ENCODE results near the gene IQCN. TPM values are rescaled to one million over a fixed set of nuclear protein-coding genes. Genes with fewer than 3 reads are reported as not detected.

IQCN gene
- total RNA-seq, 1 donor from 2014 or later: 1.6 TPM

DNA sequence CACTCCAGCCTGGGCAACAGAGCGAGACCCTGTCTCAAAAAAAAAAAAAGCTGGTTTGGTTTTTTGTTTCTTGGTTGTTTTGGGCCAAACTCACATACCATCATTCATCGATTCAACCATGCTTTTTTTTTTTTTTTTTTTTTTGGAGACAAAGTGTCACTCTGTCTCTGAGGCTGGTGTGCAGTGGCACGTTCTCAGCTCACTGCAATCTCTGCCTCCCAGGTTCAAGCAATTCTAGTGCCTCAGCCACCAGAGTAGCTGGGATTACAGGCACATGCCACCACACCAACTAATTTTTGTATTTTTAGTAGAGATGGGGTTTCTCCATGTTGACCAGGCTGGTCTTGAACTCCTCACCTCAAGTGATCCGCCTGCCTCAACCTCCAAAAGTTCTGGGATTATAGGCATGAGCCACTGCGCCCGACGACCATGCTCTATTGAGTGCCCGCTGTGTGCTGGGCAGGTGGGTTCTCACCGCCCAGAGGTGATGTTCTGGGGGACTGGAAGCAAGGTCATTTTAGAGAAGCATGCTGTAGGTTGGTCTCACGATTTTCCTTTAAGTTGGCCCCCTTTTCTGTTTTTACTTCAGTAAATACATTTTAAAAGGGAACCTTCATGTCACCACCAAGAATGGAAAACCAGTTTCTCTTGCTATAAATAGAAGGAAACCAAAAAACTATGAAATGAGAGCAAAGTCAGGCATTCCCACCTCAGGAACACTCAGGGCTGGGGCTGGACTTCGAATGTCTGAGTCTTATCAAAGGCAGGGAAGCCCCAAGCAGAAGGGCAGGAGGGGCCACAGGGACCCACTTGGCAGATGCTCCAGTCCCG lies 15.4 kb upstream of the IQCN start:
- peaks cover 61% of the 10 kb centered on the region for H3K4me1 Mint-ChIP-seq (ENCODE audit: low read depth)
- H3K36me3 Mint-ChIP-seq (ENCODE audit: low read depth): no peaks in the 10 kb centered on the region
- TF ChIP-seq, protein P1, sequence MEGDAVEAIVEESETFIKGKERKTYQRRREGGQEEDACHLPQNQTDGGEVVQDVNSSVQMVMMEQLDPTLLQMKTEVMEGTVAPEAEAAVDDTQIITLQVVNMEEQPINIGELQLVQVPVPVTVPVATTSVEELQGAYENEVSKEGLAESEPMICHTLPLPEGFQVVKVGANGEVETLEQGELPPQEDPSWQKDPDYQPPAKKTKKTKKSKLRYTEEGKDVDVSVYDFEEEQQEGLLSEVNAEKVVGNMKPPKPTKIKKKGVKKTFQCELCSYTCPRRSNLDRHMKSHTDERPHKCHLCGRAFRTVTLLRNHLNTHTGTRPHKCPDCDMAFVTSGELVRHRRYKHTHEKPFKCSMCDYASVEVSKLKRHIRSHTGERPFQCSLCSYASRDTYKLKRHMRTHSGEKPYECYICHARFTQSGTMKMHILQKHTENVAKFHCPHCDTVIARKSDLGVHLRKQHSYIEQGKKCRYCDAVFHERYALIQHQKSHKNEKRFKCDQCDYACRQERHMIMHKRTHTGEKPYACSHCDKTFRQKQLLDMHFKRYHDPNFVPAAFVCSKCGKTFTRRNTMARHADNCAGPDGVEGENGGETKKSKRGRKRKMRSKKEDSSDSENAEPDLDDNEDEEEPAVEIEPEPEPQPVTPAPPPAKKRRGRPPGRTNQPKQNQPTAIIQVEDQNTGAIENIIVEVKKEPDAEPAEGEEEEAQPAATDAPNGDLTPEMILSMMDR (IDR thresholded peaks at IDR 0.05): no peak
- no peak overlapping the region for H3K4me3 Mint-ChIP-seq (ENCODE audit: unreplicated experiment)
- peak overlapping the region; percentile 83 for H3K27ac Mint-ChIP-seq (ENCODE audit: unreplicated experiment)
- no peak for DNase-seq (ENCODE audit: low spot score)
- H3K9me3 Mint-ChIP-seq (ENCODE audit: low read depth): no peaks in the 10 kb centered on the region
- H3K27me3 Mint-ChIP-seq (ENCODE audit: low read depth): no peaks in the 10 kb centered on the region

DNA sequence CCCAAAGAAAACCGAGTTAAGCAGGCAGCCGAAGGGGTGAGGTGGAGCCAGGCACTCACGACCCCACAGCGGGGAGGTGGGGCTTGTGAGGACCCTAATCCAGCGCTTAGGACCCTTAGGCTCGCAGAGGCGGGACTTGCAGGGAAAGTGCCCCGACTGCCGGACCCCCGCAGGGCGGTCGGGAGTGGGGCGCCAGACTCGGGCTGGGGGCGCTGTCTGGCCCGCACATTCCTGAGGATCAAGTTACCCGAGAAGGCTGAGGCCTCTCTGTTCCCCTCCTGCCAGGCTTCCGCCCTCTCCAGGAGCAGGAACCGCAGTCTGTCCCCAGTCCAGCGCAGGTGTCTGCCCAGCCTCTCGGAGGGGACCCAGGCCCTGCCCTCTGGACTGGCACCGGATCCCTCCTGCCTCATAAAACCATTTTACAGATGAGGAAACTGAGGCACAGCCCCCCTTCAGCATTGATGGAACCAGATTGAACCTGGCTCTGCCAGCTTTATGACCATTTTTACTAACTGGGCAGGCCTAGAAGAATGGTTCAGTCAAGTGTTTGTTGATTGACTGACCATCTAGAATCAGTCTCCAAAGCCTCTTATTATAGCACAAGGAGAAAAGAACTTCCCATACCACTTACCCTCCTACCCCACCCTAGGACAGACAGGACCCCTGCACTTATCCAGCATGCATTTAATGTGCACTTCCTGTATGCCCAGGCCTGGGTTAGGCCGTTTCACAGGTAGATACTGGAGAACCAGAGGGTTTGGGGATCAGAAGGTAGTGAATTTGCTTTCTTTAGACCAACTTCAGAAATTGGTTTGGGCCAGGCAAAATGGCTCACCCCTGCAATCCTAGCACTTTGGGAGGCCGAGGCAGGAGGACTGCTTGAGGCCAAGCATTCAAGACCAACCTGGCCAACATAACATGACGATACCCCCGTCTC lies 13.9 kb upstream of the IQCN start:
- peaks cover 54% of the 10 kb centered on the region for H3K4me1 Mint-ChIP-seq (ENCODE audit: low read depth)
- no peak overlapping the region for H3K4me3 Mint-ChIP-seq (ENCODE audit: unreplicated experiment)
- no peak for DNase-seq (ENCODE audit: low spot score)
- TF ChIP-seq, protein P1 (IDR thresholded peaks at IDR 0.05): peak; percentile 48
- H3K9me3 Mint-ChIP-seq (ENCODE audit: low read depth): no peaks in the 10 kb centered on the region
- no peaks in the 10 kb centered on the region for H3K27me3 Mint-ChIP-seq (ENCODE audit: low read depth)
- H3K27ac Mint-ChIP-seq (ENCODE audit: unreplicated experiment): peak overlapping the region; percentile 66
- no peaks in the 10 kb centered on the region for H3K36me3 Mint-ChIP-seq (ENCODE audit: low read depth)

DNA sequence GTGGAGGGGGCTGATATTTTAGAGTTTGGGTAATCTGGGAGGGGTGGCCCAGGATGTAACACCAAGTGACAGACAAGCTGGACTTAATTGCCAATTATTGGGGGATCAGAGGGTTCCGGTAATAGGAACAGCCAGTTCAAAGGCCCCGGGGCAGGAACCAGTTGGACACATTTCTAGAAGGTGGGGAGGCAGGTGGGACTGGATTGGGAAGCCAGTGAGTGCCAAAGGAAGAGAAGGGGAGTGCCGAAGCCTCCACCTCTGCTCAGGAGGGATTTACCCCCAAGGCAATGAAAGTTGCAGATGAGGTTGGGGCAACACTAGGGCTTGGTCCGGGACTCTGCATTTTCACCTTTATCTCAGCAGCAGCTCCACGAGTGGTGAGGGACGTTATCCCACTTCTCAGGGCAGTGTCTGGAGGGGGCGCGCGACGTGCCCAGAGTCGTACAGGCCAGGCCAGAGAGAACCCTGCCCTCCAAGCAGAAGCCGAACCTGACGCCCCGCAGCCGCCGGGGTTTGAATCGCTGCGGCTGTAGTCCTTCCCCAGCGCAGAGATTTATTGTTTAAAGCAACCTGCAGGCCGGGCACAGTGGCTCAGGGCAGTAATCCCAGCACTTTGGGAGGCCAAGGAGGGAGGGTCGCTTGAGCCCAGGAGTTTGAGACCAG lies 12.9 kb upstream of the IQCN start:
- TF ChIP-seq, protein P1 (IDR thresholded peaks at IDR 0.05): no peak

DNA sequence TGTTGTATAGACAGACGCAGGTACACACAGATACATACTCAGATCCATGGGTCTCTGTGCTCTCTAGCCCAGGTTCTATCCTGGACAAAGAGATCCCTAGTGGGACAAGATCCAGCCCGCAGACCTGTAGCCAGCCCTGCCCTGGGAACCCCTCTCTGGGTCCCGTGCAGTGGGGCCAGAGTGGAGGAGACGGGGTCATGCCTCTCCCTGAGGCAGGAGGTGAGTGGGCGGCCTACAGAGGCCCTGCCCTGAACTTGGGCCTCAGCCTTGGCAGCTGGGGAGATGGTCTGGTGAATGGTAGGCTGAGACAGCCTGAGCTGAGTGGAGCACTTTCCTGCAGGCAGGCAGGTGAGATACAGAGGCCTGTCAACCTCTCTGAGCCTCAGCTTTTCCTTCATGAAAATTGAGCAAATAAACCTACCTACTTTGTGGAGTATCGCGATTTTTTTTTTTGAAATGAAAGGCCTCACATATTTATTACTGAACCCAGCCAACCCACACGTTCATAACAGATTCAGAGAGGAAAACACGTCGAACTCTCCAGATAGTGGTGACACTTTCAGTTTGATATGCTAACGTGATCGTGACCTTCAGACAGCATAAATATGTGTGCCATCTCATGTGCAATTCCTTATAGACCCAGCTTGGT lies 10.6 kb upstream of the IQCN start:
- peak overlapping the region; percentile 32 for H3K27ac Mint-ChIP-seq (ENCODE audit: unreplicated experiment)
- TF ChIP-seq, protein P1 (IDR thresholded peaks at IDR 0.05): no peak
- H3K9me3 Mint-ChIP-seq (ENCODE audit: low read depth): no peaks in the 10 kb centered on the region
- H3K36me3 Mint-ChIP-seq (ENCODE audit: low read depth): peaks cover 2% of the 10 kb centered on the region
- H3K4me3 Mint-ChIP-seq (ENCODE audit: unreplicated experiment): no peak overlapping the region
- H3K4me1 Mint-ChIP-seq (ENCODE audit: low read depth): peaks cover 41% of the 10 kb centered on the region
- no peaks in the 10 kb centered on the region for H3K27me3 Mint-ChIP-seq (ENCODE audit: low read depth)
- no peak for DNase-seq (ENCODE audit: low spot score)

More for the DNA sequence above, 12.9 kb upstream of the IQCN start:
- DNase-seq (ENCODE audit: low spot score): no peak
- Mint-ChIP-seq H3K9me3 (ENCODE audit: low read depth) (no peaks in the 10 kb centered on the region), H3K4me3 (ENCODE audit: unreplicated experiment) (no peak overlapping the region), H3K36me3 (ENCODE audit: low read depth) (no peaks in the 10 kb centered on the region), H3K27ac (ENCODE audit: unreplicated experiment) (no peak overlapping the region), H3K27me3 (ENCODE audit: low read depth) (no peaks in the 10 kb centered on the region), H3K4me1 (ENCODE audit: low read depth) (peaks cover 60% of the 10 kb centered on the region)

Data from chondrocyte (in vitro differentiated cells).